ENCODE results near the gene OTULIN. TPM values are rescaled to one million over a fixed set of nuclear protein-coding genes. Genes with fewer than 3 reads are reported as not detected.

Gene OTULIN
- total RNA-seq, 4 donors from 2014 or later, result 28.3 to 55.0 (median 30.3) TPM

- ATAC-seq (ENCODE audit: low FRiP score), result no peak
- DNase-seq (ENCODE audit: low spot score), result no peak
- TF ChIP-seq, protein P1, sequence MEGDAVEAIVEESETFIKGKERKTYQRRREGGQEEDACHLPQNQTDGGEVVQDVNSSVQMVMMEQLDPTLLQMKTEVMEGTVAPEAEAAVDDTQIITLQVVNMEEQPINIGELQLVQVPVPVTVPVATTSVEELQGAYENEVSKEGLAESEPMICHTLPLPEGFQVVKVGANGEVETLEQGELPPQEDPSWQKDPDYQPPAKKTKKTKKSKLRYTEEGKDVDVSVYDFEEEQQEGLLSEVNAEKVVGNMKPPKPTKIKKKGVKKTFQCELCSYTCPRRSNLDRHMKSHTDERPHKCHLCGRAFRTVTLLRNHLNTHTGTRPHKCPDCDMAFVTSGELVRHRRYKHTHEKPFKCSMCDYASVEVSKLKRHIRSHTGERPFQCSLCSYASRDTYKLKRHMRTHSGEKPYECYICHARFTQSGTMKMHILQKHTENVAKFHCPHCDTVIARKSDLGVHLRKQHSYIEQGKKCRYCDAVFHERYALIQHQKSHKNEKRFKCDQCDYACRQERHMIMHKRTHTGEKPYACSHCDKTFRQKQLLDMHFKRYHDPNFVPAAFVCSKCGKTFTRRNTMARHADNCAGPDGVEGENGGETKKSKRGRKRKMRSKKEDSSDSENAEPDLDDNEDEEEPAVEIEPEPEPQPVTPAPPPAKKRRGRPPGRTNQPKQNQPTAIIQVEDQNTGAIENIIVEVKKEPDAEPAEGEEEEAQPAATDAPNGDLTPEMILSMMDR (IDR thresholded peaks at IDR 0.05), result no peak
These were observed 72.8 kb downstream of the OTULIN start for GRCh38 chr5:14737291-14737690.

GRCh38 chr5:14738050-14738449, 73.5 kb downstream of the OTULIN start:
- ATAC-seq (ENCODE audit: low FRiP score) (no peak), DNase-seq (ENCODE audit: low spot score) (no peak)
- TF ChIP-seq, protein P1 (IDR thresholded peaks at IDR 0.05), result no peak

DNA sequence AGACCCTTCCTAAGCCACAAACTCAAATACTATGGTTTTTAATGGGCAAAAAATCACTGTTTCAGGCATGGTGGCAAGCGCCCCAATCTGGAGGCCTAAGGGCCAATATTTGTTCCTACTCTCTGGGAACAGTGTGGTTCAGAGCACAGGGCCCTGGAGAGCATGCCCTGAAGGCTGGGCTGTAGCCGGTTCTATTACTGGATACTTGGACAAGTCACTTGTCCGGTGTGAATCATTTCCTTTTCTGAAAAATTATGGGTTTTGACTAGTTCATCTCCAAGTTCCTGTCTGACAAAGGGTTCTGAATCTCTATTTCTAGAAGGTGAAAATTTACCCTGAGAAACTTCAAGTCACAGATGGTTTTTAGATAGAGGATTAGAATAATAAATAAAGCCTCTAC, 75.0 kb downstream of the OTULIN start:
- TF ChIP-seq, protein P1 (IDR thresholded peaks at IDR 0.05), result no peak
- DNase-seq (ENCODE audit: low spot score), result no peak
- no peak for ATAC-seq (ENCODE audit: low FRiP score)

- ATAC-seq (ENCODE audit: low FRiP score) (no peak), DNase-seq (ENCODE audit: low spot score) (no peak)
- TF ChIP-seq, protein P1 (IDR thresholded peaks at IDR 0.05), result no peak
These were observed 75.5 kb downstream of the OTULIN start for GRCh38 chr5:14739981-14740380.

GRCh38 chr5:14741131-14741530, 76.6 kb downstream of the OTULIN start:
- TF ChIP-seq, protein P1 (IDR thresholded peaks at IDR 0.05), result no peak
- ATAC-seq (ENCODE audit: low FRiP score), result no peak
- no peak for DNase-seq (ENCODE audit: low spot score)

GRCh38 chr5:14741801-14742440, 77.4 kb downstream of the OTULIN start:
- ATAC-seq (ENCODE audit: low FRiP score), result no peak

GRCh38 chr5:14742498-14742897, 78.0 kb downstream of the OTULIN start:
- no peak for ATAC-seq (ENCODE audit: low FRiP score)
- TF ChIP-seq, protein P1 (IDR thresholded peaks at IDR 0.05), result no peak
- DNase-seq (ENCODE audit: low spot score), result no peak

More at GRCh38 chr5:14741801-14742440, 77.4 kb downstream of the OTULIN start:
- TF ChIP-seq, protein P1 (IDR thresholded peaks at IDR 0.05), result no peak
- DNase-seq (ENCODE audit: low spot score), result no peak
